PC-3 (cell line): ENCODE data around the gene STARD9. TPM values are rescaled to one million over a fixed set of nuclear protein-coding genes. Genes with fewer than 3 reads are reported as not detected.

Experiments
- ATAC-seq: fragments of 200-7000 bp; cut with Tn5 transposase; 2 replicates; pipeline ENCODE4 v1.9.1; 2020; ENCODE audit warnings: mild to moderate bottlenecking, moderate library complexity
- BruUV-seq: library from RNA; stranded (reverse); fragments of 400-500 nt; replicated peaks from 2 replicates; lab custom pipeline; 2021; lab: Mats Ljungman, UMichigan
- CTCF ChIA-PET: fragments of 300-600 bp; sonication (Branson Sonifier 250); formaldehyde crosslinking; loops from one replicate; lab custom pipeline; 2022; ENCODE audit warnings: antibody characterized with exemption; lab: Charles Lee
- POLR2A ChIA-PET: fragments of 300-600 bp; sonication (Branson Sonifier 250); formaldehyde crosslinking; loops from one replicate; lab custom pipeline; 2022; ENCODE audit warnings: antibody characterized with exemption; ENCODE audit not compliant: unreplicated experiment; lab: Charles Lee
- DNase-seq: peaks from one replicate; pipeline ENCODE4 v3.0.0-alpha.2; 2015
- H2AFZ ChIP-seq: fragments of 300-600 bp; sonication (generic); 2 replicates; pipeline ENCODE4 v1.6.0; 2016; ENCODE audit warnings: antibody characterized with exemption, low read length
- H3F3A ChIP-seq: fragments of 300-600 bp; sonication (generic); one replicate; pipeline ENCODE4 v1.6.0; 2017; ENCODE audit warnings: antibody characterized with exemption, low read length, control low read depth, mild to moderate bottlenecking; ENCODE audit not compliant: unreplicated experiment
- H3K27ac ChIP-seq: fragments of 300-600 bp; sonication (generic); 2 replicates; pipeline ENCODE4 v1.5.1; 2016; ENCODE audit warnings: mild to moderate bottlenecking, low read length
- H3K27me3 ChIP-seq: fragments of 300-600 bp; sonication (generic); 2 replicates; pipeline ENCODE4 v1.6.1; 2016; ENCODE audit warnings: low read length, mixed read lengths
- H3K36me3 ChIP-seq: fragments of 300-600 bp; sonication (generic); 2 replicates; pipeline ENCODE4 v1.6.1; 2016; ENCODE audit warnings: low read depth, mixed run types, low read length, mixed read lengths
- H3K4me1 ChIP-seq: fragments of 300-600 bp; sonication (generic); 2 replicates; pipeline ENCODE4 v1.5.1; 2016; ENCODE audit warnings: low read length; ENCODE audit not compliant: insufficient read depth
- H3K4me2 ChIP-seq: fragments of 300-600 bp; sonication (generic); 2 replicates; pipeline ENCODE4 v1.6.0; 2016; ENCODE audit warnings: low read length
- H3K4me3 ChIP-seq: fragments of 300-600 bp; sonication (generic); 2 replicates; pipeline ENCODE4 v1.5.1; 2016; ENCODE audit warnings: mild to moderate bottlenecking, low read length, mixed read lengths
- H3K79me2 ChIP-seq: fragments of 300-600 bp; sonication (generic); 2 replicates; pipeline ENCODE4 v1.6.1; 2017; ENCODE audit warnings: low read length, mixed read lengths
- H3K9ac ChIP-seq: fragments of 300-600 bp; sonication (generic); 2 replicates; pipeline ENCODE4 v1.6.0; 2016; ENCODE audit warnings: mild to moderate bottlenecking, low read length
- H3K9me2 ChIP-seq: fragments of 300-600 bp; sonication (generic); replicated peaks from 2 replicates; pipeline ENCODE4 v1.6.1; 2016; ENCODE audit warnings: mixed run types, low read length, mixed read lengths
- H3K9me3 ChIP-seq: fragments of 300-600 bp; sonication (generic); 2 replicates; pipeline ENCODE4 v1.6.1; 2016; ENCODE audit warnings: low read length, mixed read lengths
- H4K20me1 ChIP-seq: fragments of 300-600 bp; sonication (generic); 2 replicates; pipeline ENCODE4 v1.6.1; 2016; ENCODE audit warnings: low read length, mixed read lengths
- CTCF ChIP-seq: fragments of 300-600 bp; sonication (generic); conservative IDR thresholded peaks from 2 replicates; pipeline ENCODE4 v1.5.1; 2017; ENCODE audit warnings: antibody characterized with exemption, low read depth, mild to moderate bottlenecking, low read length
- EZH2 ChIP-seq: fragments of 300-600 bp; sonication (generic); IDR thresholded peaks from one replicate; pipeline ENCODE4 v1.6.1; 2017; ENCODE audit warnings: antibody characterized with exemption, mild to moderate bottlenecking, low read length; ENCODE audit not compliant: unreplicated experiment
- EZH2phosphoT487 ChIP-seq: fragments of 300-600 bp; sonication (generic); IDR thresholded peaks from 2 replicates; pipeline ENCODE4 v1.6.1; 2018; ENCODE audit warnings: mild to moderate bottlenecking, antibody characterized with exemption, low read length, borderline replicate concordance
- intact Hi-C: fragments of 100-400 bp; cut with micrococcal nuclease; formaldehyde crosslinking; loops from 2 replicates; pipeline ENCODE4 v1.9.0; 2023
- total RNA-seq: library from RNA; depleted of rRNA; stranded (reverse); fragments of >200 nt; gene quantifications from 2 replicates; pipeline ENCODE4 v1.2.3, GENCODE V29; 2014

The STARD9 gene
- total RNA-seq, 1 experiment from 2014 or later = 5.0 TPM

GRCh38 chr15:42619656-42620371 is 44.4 kb downstream of the STARD9 start:
- Histone ChIP-seq H3K4me3 (no peak overlapping the region), H3F3A (no peaks in the 10 kb centered on the region), H3K9me2 (no peaks in the 10 kb centered on the region), H3K4me2 (no peak overlapping the region), H4K20me1 (no peaks in the 10 kb centered on the region), H3K9ac (no peak overlapping the region), H3K36me3 (no peaks in the 10 kb centered on the region), H2AFZ (no peak overlapping the region), H3K4me1 (no peaks in the 10 kb centered on the region), H3K9me3 (no peaks in the 10 kb centered on the region), H3K27ac (no peak overlapping the region), H3K27me3 (no peaks in the 10 kb centered on the region), H3K79me2 (no peaks in the 10 kb centered on the region)
- CTCF ChIA-PET = no interaction called here
- TF ChIP-seq EZH2 (no peak), EZH2phosphoT487 (no peak), CTCF (no peak)
- intact Hi-C loops = no loop called here
- POLR2A ChIA-PET = no interaction called here
- no TSS peak for BruUV-seq
- ATAC-seq = no peak
- no peak for DNase-seq

- TF ChIP-seq EZH2phosphoT487 = no peak
- no peak for TF ChIP-seq EZH2
- TF ChIP-seq CTCF = no peak
- H3K9ac ChIP-seq = no peak overlapping the region
- no peaks in the 10 kb centered on the region for H3K4me1 ChIP-seq
- CTCF ChIA-PET = no interaction called here
- H2AFZ ChIP-seq = no peak overlapping the region
- no peak for DNase-seq
- intact Hi-C loops = no loop called here
- H4K20me1 ChIP-seq = no peaks in the 10 kb centered on the region
- H3F3A ChIP-seq = no peaks in the 10 kb centered on the region
- H3K27me3 ChIP-seq = no peaks in the 10 kb centered on the region
- BruUV-seq = no TSS peak
- H3K27ac ChIP-seq = no peak overlapping the region
- no peaks in the 10 kb centered on the region for H3K79me2 ChIP-seq
- POLR2A ChIA-PET = no interaction called here
- H3K4me3 ChIP-seq = no peak overlapping the region
- no peaks in the 10 kb centered on the region for H3K9me3 ChIP-seq
- no peak for ATAC-seq
- no peak overlapping the region for H3K4me2 ChIP-seq
- H3K9me2 ChIP-seq = no peaks in the 10 kb centered on the region
- no peaks in the 10 kb centered on the region for H3K36me3 ChIP-seq
Measured at GRCh38 chr15:42621386-42621785, 46.0 kb downstream of the STARD9 start.
